HG03439 (cell line): ENCODE measurements around the gene DLX6.

ENCODE experiments used
- ATAC-seq: cut with Tn5 transposase; IDR thresholded peaks from one replicate; pipeline ENCODE4 v1.9.1; 2021; ENCODE audit warnings: mild to moderate bottlenecking, moderate library complexity; ENCODE audit not compliant: unreplicated experiment

The DLX6 gene

DNA sequence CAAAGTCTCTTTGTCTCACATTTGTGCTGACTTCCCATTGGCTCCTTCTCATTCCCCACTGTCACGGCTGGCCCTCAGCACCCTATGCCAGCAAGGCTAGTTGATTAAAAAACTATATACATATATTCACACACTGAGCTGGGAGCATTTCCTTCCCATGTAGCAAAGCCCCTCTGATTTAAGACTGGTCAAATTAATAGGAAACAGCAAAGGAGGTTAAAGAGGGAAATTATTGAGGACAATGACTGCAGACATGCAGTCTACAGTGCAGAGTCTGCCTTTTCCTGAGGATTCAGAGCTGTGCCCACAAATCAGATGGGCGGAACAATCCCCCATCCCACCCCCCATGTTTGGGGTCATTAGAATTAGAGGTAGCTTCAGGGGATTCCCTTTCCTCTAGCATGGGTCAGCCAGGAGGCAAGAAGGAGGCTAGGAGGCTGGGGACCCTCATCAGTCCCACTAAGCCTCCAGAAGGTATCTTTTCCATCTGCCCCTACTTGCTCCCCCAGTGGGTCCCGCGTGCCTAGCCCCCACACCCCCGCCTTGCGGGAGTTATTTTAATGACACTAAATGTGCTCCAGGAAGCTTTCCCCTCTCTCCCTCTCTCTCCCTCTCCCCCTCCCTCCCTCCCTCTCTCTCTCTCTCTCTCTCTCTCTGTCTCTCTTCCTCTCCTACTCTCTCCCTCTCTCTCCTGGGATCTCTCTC, 9.8 kb upstream of the DLX6 start:
- no peak for ATAC-seq

DNA sequence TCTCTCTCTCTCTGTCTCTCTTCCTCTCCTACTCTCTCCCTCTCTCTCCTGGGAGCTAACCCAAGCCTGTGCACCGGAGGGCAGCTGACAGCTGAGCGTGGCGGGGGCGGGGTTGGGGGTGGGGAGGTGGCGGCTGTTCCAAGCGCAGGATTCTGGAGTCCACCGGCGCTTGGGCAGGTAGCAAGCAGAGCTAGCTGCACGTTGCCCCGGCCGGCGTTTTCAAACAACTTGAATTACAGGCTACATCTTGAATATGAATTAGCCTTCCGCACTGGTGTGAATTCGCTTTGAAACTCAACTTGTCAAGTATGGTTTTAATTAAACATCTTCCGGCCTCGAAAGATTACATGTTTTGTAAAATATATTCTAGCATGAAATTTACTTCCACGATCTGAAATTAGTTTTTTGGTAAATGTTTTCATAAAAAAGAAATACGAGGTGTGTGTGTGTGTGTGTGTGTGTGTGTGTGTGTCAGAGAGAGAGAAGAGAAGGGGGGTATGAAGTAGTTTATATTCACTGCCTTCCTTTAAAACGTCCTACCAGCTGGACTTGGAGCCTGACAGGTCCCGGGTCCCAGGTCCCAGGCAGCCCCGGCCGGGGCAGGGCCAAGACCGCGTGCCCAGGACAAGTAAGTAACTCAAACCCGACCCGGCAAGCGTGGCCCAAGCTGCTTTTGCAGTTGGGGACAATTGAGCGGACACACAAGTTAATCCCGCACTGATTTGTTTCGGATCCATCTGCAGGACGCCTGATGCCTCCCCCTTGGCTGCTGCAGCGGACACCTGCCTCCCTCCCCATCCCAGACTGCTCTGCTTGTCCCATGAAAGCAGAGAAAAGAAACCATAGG, 9.0 kb upstream of the DLX6 start:
- no peak for ATAC-seq

DNA sequence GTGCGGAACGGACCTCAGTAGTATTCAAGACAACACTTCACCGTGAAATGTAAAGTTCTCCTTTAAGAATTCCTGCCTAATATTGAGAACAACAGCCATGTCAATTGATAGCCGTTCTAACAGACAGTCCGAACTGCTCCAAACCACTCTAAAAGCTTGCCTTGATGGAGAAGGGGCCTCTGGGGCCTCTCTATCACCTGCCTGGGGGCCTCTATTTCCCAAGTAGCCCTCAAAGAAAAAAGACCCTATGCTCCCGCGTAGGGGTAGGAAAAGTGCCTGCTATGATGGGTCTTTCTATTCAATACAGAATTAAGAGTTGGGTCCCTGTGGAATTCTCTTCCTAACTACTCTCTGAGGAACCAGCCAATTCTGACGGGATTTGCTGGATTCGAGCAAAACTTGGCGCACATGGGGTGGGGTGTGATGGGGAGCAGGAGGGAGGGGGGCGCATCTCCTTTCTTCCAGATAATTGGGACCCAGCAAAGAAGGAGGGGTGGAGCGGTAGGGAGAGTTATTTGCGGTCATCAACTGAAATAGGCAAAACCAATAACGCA, 8.3 kb upstream of the DLX6 start:
- no peak for ATAC-seq

DNA sequence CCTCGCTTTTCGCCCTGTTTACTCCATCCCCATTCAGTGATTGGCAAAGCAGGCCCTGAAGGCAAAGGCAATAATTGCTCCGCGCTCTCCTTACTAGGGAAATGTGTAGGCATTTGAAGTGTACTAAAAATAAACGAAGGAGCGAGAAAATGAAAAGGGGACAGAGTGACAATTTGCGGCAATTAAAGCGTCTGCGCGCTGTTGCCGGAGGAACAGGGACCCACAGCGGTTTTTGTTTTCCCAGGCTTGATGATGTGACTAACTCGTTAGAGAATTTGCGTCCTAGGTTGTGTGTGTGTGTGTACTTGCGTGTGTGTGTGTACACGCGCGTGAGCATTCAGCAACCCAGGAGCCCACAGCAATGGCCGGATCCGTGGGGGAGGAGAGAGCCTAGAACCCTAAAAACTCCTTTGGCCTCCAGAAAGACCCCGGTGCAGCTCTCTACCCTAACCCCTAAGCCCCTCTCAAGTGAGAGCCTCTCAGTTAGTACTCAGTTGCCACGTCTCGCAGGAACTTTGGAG, 7.8 kb upstream of the DLX6 start:
- ATAC-seq, result no peak

DNA sequence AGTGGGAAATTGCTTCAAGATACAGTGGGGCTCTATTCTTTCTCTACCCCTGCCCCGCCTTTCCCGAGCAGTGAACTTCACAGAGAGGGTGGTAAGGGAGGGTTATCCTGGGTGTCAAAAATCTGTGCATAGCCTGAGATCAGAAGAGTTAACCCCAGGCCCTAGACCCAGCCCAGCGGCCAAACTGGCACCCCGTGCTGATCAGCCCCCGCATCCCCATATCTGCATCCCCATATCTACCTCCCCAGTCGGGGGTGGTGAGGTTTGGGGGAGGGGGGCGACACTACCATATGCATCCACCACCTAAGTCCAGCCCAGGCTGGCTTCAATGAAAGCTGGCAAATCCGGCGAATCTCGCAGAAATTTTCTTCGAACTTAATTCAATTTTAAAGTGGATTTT, 7.0 kb upstream of the DLX6 start:
- no peak for ATAC-seq

DNA sequence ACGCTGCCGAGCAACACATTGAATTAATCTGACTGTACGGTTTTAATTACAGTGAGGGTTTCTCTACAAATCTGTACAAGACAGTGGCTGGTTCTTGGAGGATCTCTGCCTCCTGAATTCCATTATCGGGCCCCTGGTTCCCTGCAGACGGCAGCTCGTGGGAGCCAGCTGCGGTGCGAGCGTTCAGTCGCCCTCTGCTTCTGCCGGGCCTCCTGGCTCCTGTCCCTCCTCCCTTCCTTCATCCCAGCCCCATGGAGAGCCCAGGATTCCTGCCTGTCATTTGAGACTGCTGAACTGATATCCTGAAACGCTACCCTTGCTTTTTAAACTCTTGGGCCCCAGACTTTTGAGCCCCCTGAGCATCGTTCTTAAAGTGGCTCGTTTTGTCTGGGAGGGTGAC, 6.6 kb upstream of the DLX6 start:
- ATAC-seq, result no peak

DNA sequence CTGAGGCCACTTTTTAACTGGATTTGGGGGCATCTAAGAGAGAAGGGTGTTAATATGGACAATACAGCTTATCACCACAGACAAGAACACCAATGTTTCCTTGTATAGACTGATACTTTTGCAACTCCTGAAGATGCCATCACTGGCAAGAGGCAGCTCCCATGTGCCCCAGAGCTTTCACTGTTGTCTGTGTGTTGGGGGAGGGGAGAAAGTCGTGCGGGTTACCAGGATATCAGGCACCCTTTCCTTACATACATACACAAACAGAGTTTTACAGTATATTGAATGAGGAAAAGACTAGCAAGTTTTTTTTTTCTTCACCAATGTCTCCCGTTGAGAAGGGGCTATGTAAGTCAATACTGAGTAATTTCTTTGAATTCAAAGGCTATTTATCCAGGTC, 4.1 kb upstream of the DLX6 start:
- ATAC-seq, result no peak

DNA sequence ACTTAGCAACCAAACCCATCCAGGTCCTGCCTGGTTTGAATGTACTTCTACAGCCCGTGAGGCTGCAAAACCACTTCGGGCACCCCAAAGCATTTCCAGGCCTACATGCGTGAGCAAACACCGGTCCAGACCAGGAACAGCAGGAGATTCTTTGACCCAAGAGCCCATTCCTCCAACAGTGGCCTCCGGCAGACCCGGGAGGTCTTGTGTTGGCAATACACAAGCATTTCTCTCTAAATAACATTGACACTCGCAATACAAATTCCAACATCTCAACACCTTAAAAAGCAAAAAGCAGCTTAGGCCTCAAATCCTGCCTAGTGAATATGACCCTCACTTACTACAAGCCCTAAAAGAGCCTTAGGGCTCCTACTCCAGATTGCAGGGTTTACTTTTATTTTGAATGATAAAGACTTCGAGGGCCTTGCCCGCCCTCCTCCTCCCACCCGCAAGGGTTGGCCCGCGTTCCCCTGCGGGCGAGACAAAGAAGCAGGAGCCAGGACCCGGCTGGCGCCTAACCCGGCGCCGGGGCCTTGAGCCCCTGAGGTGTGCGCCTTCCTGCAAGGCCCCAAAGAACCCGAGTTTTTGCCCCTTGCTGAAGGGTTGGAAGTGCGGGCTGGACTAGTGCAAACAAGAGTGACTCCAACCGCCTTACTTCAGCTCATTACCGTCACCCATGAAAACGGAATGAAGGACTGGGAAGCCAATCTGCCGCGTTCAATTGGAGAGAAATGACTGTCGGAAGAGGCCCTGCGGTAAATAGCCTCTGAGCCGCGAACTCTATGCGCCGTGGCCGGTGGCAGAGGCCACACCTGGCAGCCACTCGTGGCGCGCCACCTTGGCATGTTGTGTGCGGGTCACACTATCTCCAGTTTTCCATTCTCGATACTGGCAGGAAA, 3.4 kb upstream of the DLX6 start:
- ATAC-seq, result no peak

DNA sequence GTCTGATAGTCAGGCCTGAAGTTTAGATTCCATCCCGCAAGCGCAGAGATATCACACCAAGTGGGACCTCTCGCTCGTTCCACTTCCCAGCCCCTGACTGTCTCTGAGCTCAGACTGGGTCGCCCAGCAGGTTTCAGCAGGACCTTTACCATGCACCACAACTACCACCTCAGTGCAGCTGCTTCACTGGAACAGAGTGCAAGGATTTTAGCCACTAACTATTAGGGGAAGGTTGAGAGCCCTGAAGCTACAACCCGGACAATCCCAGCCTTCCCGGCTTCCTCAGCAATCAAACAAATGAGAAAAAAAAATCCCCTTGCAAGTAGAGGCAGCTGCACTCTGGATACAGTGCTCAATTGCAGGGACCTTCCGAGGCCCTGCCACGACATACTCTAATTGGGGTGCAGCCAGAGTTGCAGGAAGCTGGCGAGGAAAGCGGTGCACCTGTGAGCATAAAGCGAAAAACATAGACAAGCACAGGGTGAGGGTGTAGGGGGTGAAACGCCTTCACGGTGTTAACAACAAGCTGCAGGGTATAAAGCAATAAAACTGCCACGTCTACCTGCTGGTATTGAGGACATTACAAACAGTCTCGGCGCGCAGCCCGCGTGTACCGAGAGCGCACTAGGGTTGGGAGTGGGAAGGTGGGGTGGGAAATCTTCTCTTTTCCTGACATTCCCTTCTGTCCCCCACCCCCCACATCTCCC, 2.6 kb upstream of the DLX6 start:
- ATAC-seq, result no peak

DNA sequence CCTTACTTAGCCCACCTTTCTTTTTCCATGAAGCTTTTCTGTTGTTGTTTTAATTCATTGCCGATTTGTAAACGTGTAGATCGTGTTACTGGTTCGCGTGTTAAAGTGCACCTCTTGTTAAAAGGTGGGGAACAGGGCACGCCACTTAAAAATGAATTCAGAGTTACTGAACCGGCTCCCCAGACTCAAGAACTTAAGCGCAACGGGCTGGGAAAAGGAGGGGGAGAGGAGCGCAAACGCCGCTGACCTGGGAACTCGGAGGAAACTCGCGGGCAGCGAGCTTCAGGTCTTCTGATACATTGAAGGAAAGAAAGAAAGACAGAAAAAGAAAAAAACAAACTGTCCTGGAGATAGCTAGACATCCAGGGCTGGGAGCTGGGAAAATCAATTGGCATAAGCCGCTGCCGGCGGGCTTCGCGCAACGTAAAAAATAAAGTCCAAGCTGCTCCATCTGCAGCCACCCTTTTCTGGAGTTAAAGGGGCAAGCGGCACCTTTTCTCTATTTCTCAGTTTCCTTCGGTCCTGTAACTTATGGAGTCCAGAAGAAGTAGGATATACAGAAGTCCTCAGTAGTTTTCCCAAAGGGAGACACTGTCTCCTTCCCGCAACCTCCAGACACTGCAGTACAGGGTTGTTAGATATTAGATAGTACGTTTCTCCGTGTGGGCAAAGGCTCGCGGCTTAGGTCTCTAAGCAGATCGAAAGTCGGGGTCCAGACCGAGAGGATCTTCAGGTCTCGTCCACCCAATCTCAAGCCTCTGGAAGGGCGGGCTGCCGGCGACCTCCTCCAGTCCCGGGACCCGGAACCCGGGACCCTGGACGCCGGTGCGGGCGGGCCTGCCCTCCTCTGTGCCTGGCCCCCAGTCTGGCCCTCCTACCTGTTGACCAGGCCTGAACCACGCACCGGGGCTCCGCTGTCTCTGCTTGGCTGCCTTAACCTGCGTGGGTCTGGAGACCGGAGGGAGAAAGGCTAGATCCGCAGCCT, 1.8 kb upstream of the DLX6 start:
- ATAC-seq, result no peak

DNA sequence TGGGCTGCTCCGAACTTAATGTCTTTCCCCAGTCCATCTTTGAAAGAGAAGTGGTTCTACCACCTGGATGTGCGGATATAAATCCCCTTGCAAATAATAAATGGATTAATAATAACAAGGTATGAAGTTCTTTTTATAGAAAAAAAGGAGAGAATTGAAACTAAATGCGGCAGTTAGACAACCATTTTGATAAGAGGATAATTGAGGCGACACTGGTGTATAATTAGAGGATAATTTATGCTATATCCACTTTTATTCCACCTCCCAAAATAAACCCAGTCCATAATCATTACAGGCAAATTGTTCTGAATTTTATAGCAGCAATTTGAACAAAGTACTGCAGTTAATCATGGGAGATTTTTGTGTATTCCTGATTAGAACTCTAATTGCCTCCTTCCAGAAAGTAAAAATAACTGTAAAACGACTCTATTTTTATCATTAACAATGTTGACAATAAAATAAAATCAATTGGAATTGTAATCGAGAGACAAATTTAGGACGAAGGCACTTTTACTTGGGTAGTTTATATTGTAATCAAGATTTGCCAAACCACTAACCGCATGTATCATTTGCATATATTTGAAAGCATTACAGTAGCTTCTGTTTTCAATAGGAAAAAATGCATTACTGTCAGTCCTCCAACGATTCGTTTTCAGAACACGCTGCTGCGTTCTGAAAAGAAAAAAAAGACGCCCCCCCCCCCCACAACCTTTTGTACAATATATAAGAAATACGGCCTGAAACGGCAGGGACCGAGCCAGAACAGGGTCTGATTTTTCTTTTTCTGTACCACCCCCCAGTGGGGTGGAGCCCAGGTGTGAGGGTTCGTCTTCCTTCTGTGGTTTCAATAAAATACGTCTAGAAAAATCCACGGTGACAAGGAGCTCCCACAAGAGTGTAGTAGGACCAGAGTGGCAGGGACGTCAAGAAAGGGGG, 838 bp upstream of the DLX6 start:
- no peak for ATAC-seq

DNA sequence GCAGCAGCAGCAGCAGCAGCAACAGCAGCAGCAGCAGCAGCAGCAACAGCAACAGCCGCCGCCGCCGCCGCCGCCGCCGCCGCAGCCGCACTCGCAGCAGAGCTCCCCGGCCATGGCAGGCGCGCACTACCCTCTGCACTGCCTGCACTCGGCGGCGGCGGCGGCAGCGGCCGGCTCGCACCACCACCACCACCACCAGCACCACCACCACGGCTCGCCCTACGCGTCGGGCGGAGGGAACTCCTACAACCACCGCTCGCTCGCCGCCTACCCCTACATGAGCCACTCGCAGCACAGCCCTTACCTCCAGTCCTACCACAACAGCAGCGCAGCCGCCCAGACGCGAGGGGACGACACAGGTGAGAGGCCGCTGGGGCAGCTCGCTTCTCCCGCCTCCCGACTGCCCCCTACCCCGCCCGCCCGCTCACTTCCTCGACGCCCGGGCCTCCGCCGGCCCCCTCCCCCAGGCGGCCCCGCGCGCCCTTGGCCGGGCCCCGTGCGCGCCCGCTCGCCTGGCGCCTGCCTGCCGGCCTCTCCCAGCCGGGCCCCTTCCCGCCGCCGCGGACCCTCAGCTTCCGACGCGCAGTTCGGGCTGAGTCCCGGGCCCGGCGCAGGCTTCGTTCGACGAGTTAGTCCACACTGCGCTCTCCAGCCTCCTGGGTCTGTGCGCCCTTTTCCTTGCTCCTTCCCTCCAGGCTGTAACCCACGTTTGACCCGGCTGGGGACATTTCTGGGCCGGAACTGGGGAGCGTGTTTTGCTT, 882 bp downstream of the DLX6 start:
- peak; percentile 55 for ATAC-seq

DNA sequence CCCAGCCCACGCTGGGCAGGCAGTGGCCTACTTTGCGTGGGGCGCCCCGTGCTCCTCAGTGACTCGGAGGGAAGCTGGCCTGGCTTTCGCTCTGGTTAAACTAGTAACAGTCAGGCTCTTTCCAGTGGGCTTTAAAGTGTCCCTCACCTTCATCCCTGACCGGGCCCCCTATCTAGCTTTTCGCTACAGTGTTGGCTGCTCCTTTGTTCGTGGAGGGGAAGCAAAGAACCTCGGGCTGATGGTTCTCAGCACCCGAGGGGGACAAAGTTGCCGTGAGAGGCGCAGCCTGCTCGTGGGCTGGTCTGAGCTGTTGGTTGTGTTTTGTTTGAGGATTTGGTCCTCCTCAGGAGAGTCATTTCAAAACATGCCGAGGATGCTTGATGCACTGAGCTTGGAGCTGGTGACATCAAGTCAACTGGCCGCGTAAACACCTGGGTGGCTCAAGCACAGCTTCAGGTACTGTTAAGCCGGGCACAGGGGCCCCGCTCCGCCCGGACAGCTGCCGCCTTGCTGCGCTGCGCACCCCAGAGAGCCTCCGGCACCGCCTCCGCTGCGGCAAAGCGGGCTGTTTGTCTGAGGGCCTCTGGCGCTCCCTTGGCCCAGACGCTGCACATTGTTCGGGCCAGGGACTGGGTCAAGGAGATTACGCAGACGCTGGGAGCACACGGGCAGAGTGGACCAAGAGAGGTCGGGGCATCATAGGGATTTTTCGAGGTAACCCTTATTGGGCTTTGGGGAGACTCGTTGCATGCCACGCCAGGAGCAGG, 1.6 kb downstream of the DLX6 start:
- no peak for ATAC-seq

DNA sequence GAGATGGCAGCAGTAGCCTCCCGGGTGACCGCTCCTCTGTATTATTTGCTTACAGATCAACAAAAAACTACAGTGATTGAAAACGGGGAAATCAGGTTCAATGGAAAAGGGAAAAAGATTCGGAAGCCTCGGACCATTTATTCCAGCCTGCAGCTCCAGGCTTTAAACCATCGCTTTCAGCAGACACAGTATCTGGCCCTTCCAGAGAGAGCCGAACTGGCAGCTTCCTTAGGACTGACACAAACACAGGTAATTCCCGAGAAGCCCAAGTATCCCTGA, 2.2 kb downstream of the DLX6 start:
- no peak for ATAC-seq

DNA sequence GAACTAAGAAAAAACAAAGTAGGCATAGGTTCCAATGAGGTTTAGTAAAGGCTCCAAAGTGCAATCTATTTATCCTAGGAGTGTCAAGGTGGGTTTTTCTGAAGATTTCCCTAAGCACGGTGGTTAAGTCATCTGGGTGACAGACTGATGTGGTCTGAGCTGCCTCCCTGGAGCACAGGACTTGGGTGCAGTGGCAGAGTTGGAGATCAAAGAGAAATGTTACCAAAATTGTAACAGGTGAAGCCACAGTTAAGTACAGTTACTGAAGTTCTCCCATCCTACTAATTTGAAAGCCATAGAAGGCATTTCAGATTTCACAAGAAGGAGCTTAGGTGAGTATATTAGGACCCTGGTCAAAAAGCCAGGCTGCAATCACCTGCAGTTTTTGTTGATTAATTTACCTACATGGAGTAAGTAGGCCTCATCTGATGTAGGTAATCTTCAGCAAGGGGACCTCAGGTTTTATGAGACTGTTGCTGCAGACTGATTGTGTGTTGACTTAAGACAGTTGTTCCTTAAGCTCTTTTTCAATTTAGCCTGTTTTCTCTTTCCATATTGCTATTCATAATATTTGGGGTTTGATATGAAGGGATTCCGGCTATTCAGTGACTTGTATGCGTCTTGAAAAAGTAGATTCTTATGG, 3.0 kb downstream of the DLX6 start:
- no peak for ATAC-seq
